Myocyte (in vitro differentiated cells): ENCODE measurements around the gene SMCO3. TPM values are rescaled to one million over a fixed set of nuclear protein-coding genes. Genes with fewer than 3 reads are reported as not detected.

Experiments
- total RNA-seq: library from RNA; depleted of rRNA; stranded (reverse); fragments of >200 nt; gene quantifications from 2 replicates; pipeline ENCODE4 v1.2.3, GENCODE V29; 2014

Gene SMCO3
- total RNA-seq, 1 donor from 2014 or later: not detected

Other genes starting within 250 kb of the SMCO3 start
- gene PLBD1, start 246.3 kb downstream of the SMCO3 start, total RNA-seq: 0.19 and 0.21 TPM in 2 replicates
- gene GUCY2C, start 117.6 kb downstream of the SMCO3 start, total RNA-seq: not detected in 2 replicates
- 20.5 and 26.5 TPM in 2 replicates for gene WBP11, start 10.7 kb downstream of the SMCO3 start, total RNA-seq
- 1.5 and 1.8 TPM in 2 replicates for gene C12orf60, start 10.5 kb downstream of the SMCO3 start, total RNA-seq
- gene ART4, start 29.3 kb upstream of the SMCO3 start, total RNA-seq: not detected in 2 replicates
- not detected in 2 replicates for gene MGP, start 71.7 kb upstream of the SMCO3 start, total RNA-seq
- 0.47 TPM in 1 of 2 replicates, not detected in the other for gene ERP27, start 124.4 kb upstream of the SMCO3 start, total RNA-seq
- 0.47 TPM in 1 of 2 replicates, not detected in the other for gene ARHGDIB, start 147.4 kb upstream of the SMCO3 start, total RNA-seq
- not detected in 2 replicates for gene PDE6H, start 158.9 kb upstream of the SMCO3 start, total RNA-seq